Neuronal stem cell (in vitro differentiated cells): ENCODE measurements around the gene TNIK.

Experiments used
- DNase-seq: peaks from one replicate; pipeline ENCODE4 v3.0.0-alpha.2; 2013; ENCODE audit warnings: low spot score
- H2AFZ ChIP-seq: one replicate; pipeline ENCODE4 v1.6.1; 2013; ENCODE audit warnings: mild to moderate bottlenecking, low read length, inconsistent platforms
- H2AK5ac ChIP-seq: 2 replicates; pipeline ENCODE4 v1.6.1; 2013; ENCODE audit warnings: low read depth, mild to moderate bottlenecking, inconsistent platforms, low read length, moderate library complexity, mixed read lengths
- H2BK120ac ChIP-seq: 2 replicates; pipeline ENCODE4 v1.6.1; 2013; ENCODE audit warnings: low read depth, mild to moderate bottlenecking, inconsistent platforms, low read length, moderate library complexity, mixed read lengths
- H2BK12ac ChIP-seq: one replicate; pipeline ENCODE4 v1.6.1; 2013; ENCODE audit warnings: low read length, inconsistent platforms
- H2BK15ac ChIP-seq: 2 replicates; pipeline ENCODE4 v1.6.1; 2013; ENCODE audit warnings: mild to moderate bottlenecking, low read length, inconsistent platforms, mixed read lengths
- H2BK5ac ChIP-seq: one replicate; pipeline ENCODE4 v1.6.1; 2013; ENCODE audit warnings: inconsistent platforms, mild to moderate bottlenecking, low read length, moderate library complexity
- H3K14ac ChIP-seq: one replicate; pipeline ENCODE4 v1.6.1; 2013; ENCODE audit warnings: low read length, inconsistent platforms
- H3K18ac ChIP-seq: 2 replicates; pipeline ENCODE4 v1.6.1; 2013; ENCODE audit warnings: low read length, inconsistent platforms
- H3K23ac ChIP-seq: 2 replicates; pipeline ENCODE4 v1.6.1; 2013; ENCODE audit warnings: low read depth, mild to moderate bottlenecking, mixed read lengths, low read length, inconsistent platforms; ENCODE audit not compliant: poor library complexity
- H3K27ac ChIP-seq: replicated peaks from 3 replicates; pipeline ENCODE4 v1.5.1; 2013; ENCODE audit warnings: low read length, inconsistent platforms
- H3K27me3 ChIP-seq, 3 experiments: 2 replicates each; pipeline ENCODE4 v1.6.1; 2013; ENCODE audit warnings: low read length in 3 of 3, mild to moderate bottlenecking in 2 of 3, inconsistent platforms in 1 of 3, low read depth in 1 of 3, mixed read lengths in 1 of 3, moderate library complexity in 1 of 3; ENCODE audit not compliant: control insufficient read depth in 3 of 3, insufficient read depth in 3 of 3
- H3K36me3 ChIP-seq, 2 donors: replicated peaks in 1 of 2; 2 replicates each; pipeline ENCODE4 v1.6.1; 2013; ENCODE audit warnings: low read length in 2 of 2; ENCODE audit not compliant: control insufficient read depth in 2 of 2, insufficient read depth in 2 of 2
- H3K4ac ChIP-seq: 2 replicates; pipeline ENCODE4 v1.6.1; 2013; ENCODE audit warnings: inconsistent platforms, mild to moderate bottlenecking, low read length, moderate library complexity
- H3K4me1 ChIP-seq, 2 donors: 1 replicate in 1 of 2; 2 replicates in 1 of 2; pipeline ENCODE4 v1.6.1; 2013; ENCODE audit warnings: low read length in 2 of 2, low read depth in 1 of 2; ENCODE audit not compliant: control insufficient read depth in 2 of 2, insufficient read depth in 1 of 2
- H3K4me2 ChIP-seq: one replicate; pipeline ENCODE4 v1.6.1; 2013; ENCODE audit warnings: mild to moderate bottlenecking, low read length, inconsistent platforms; ENCODE audit not compliant: insufficient read depth, poor library complexity, severe bottlenecking
- H3K4me3 ChIP-seq, 2 donors: 2 replicates each; pipeline ENCODE4 v1.5.1; 2013; ENCODE audit warnings: low read length in 2 of 2, mild to moderate bottlenecking in 2 of 2, inconsistent platforms in 1 of 2, moderate library complexity in 1 of 2
- H3K79me1 ChIP-seq: one replicate; pipeline ENCODE4 v1.6.1; 2013; ENCODE audit warnings: low read depth, mild to moderate bottlenecking, inconsistent platforms, low read length, moderate library complexity
- H3K9ac ChIP-seq: one replicate; pipeline ENCODE4 v1.6.1; 2013; ENCODE audit warnings: mild to moderate bottlenecking, low read depth, low read length, inconsistent platforms; ENCODE audit not compliant: poor library complexity
- H3K9me3 ChIP-seq, 2 donors: replicated peaks in 1 of 2; 2 replicates each; pipeline versions ENCODE3 to v1.6.1; 2013; ENCODE audit warnings: low read length in 2 of 2, mild to moderate bottlenecking in 2 of 2, inconsistent platforms in 1 of 2, low read depth in 1 of 2, mixed read lengths in 1 of 2, moderate library complexity in 1 of 2; ENCODE audit not compliant: control insufficient read depth in 2 of 2, insufficient read depth in 1 of 2
- H4K8ac ChIP-seq: one replicate; pipeline ENCODE4 v1.6.1; 2013; ENCODE audit warnings: low read depth, mild to moderate bottlenecking, inconsistent platforms, low read length, moderate library complexity
- H4K91ac ChIP-seq: one replicate; pipeline ENCODE4 v1.6.1; 2013; ENCODE audit warnings: low read length, low read depth, mild to moderate bottlenecking, inconsistent platforms; ENCODE audit not compliant: poor library complexity
- WGBS, 2 donors: extraction: QIAGEN DNeasy Blood & Tissue Kit; methylation state at CpG; one replicate each; pipeline ENCODE4 v1.1.7; 2013; ENCODE audit warnings: missing lambda C conversion rate in 2 of 2, mixed read lengths in 1 of 2; ENCODE audit not compliant: insufficient read length in 2 of 2, insufficient replicate concordance in 1 of 2; ENCODE audit errors: extremely low coverage in 2 of 2; 5-methylcytosine and 5-hydroxymethylcytosine counted together

Gene TNIK

DNA sequence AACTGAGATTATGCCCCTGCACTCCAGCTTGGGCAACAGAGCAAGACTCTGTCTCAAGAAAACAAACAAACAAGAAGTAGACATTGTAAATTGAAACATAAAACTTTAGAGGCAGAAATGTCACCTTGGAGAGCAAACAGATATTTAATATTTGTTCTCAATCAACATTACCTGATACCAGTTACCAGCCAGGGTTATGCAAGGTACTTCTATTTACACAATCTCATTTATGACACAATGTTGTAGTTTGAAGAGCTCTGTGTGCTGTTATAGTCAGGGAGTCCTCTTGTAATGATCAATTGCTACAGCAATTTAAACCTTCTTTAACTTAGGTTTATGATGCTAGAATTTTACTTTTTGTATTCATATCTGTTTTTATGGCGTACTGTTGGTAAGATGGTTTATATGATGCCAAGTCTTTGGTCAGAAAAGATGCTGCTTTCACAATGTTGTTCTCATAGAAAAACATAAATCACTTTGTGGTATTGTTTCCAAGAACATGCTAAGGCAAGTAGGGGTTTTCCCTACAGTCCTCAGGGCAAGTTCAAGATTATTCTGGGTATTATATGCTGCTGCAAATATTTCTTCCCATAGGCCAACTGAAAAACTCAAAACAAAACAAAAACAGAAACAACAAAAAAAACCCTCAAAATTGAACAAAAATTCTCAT is 173.5 kb downstream of the TNIK start:
- H3K9ac ChIP-seq = no peak overlapping the region
- H3K27me3 ChIP-seq = no peaks in the 10 kb centered on the region
- H3K4me3 ChIP-seq = no peak overlapping the region
- H4K8ac ChIP-seq = no peak overlapping the region
- H3K4ac ChIP-seq = no peak overlapping the region
- no peak overlapping the region for H3K18ac ChIP-seq
- no peaks in the 10 kb centered on the region for H3K9me3 ChIP-seq
- H3K14ac ChIP-seq = no peak overlapping the region
- DNase-seq = no peak
- H2BK5ac ChIP-seq = no peak overlapping the region
- H3K4me1 ChIP-seq = peaks cover 0 to 3% of the 10 kb centered on the region in 2 donors
- no peak overlapping the region for H3K27ac ChIP-seq
- no peak overlapping the region for H3K4me2 ChIP-seq
- no peak overlapping the region for H2BK12ac ChIP-seq
- no peak overlapping the region for H2AK5ac ChIP-seq
- H3K23ac ChIP-seq = no peak overlapping the region
- H3K36me3 ChIP-seq = no peaks in the 10 kb centered on the region
- no peak overlapping the region for H4K91ac ChIP-seq
- no peak overlapping the region for H2BK120ac ChIP-seq
- no peak overlapping the region for H2AFZ ChIP-seq
- no CpG with 5 or more reads among the region's 1 CpG for WGBS, 2 donors
- no peaks in the 10 kb centered on the region for H3K79me1 ChIP-seq
- H2BK15ac ChIP-seq = no peak overlapping the region

DNA sequence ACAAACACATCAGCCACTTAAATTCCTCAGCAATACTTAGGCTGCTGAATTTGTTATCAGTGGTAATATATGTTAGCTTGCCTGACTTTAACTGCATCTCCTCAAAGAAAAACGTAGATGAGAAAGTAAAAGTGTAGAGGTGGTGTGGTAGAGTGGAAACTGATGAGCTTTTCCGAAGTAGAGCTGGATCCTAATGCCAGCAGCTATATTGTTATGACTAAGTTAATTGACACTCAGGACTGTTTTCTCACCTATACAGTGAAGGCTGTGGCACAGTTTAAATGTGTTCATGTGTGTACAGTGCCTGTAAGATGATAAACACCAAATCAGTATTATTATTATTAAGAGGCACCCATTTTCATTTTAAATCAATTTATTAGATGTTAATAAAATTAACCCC is 174.9 kb downstream of the TNIK start:
- no peak overlapping the region for H4K8ac ChIP-seq
- H2BK15ac ChIP-seq = no peak overlapping the region
- H3K4me3 ChIP-seq = no peak overlapping the region
- no peak overlapping the region for H4K91ac ChIP-seq
- no peak overlapping the region for H3K4me2 ChIP-seq
- no peak overlapping the region for H3K14ac ChIP-seq
- H3K4me1 ChIP-seq = peaks cover 0 to 3% of the 10 kb centered on the region in 2 donors
- H3K23ac ChIP-seq = no peak overlapping the region
- no peak overlapping the region for H2AK5ac ChIP-seq
- H2BK5ac ChIP-seq = no peak overlapping the region
- no peak overlapping the region for H3K9ac ChIP-seq
- no peak overlapping the region for H3K18ac ChIP-seq
- no CpG with 5 or more reads among the region's 2 CpGs for WGBS, 2 donors
- H2BK120ac ChIP-seq = no peak overlapping the region
- H2AFZ ChIP-seq = no peak overlapping the region
- no peaks in the 10 kb centered on the region for H3K9me3 ChIP-seq
- H3K79me1 ChIP-seq = no peaks in the 10 kb centered on the region
- no peak overlapping the region for H3K4ac ChIP-seq
- H3K36me3 ChIP-seq = no peaks in the 10 kb centered on the region
- no peaks in the 10 kb centered on the region for H3K27me3 ChIP-seq
- no peak overlapping the region for H3K27ac ChIP-seq
- DNase-seq = no peak
- H2BK12ac ChIP-seq = no peak overlapping the region

DNA sequence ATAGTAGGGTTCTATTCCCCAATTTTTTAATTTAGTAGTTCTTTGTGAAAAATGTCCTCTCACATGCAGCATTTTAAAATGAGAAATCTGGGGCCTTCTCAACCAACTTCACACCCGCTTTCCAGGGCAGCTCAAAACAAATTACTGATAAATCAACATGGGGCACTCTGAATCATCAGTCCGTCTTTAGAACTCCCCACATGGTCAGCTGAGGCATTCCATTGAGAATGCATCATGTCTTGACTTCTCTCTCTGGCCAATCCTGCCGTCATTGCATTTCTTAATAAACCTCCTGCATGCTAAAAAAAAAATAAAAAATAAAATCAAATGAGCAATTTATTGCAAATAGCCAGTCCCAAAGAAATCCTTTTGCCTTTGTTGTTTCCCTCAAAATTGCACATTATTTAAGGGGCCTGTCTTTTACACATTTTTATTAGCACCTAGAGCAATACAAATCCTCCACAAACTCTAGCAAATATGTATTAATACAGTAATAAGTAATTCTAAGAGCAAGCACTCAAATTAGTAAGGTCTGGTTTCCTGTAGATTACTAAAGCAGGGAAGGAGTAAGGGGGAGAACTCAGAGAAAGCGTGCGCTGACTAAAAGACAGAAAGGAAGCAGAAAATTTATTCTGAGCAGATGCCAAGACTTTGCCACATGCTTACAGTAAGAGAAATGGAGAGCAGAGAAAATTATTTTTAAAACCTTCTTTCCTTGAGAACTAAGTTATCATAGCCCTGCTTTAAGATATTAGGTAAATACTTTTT is 175.7 kb downstream of the TNIK start:
- H3K27me3 ChIP-seq = no peaks in the 10 kb centered on the region
- no peak overlapping the region for H2AK5ac ChIP-seq
- H3K9me3 ChIP-seq = no peaks in the 10 kb centered on the region
- H2BK12ac ChIP-seq = no peak overlapping the region
- no peaks in the 10 kb centered on the region for H3K36me3 ChIP-seq
- no peak overlapping the region for H2BK15ac ChIP-seq
- no peak overlapping the region for H3K9ac ChIP-seq
- H3K4me2 ChIP-seq = no peak overlapping the region
- no CpG with 5 or more reads among the region's 5 CpGs for WGBS, 2 donors
- H3K4ac ChIP-seq = no peak overlapping the region
- no peak overlapping the region for H2BK5ac ChIP-seq
- H3K27ac ChIP-seq = no peak overlapping the region
- peaks cover 0 to 3% of the 10 kb centered on the region in 2 donors for H3K4me1 ChIP-seq
- no peak overlapping the region for H3K4me3 ChIP-seq
- no peak overlapping the region for H4K8ac ChIP-seq
- H3K23ac ChIP-seq = no peak overlapping the region
- no peak overlapping the region for H2AFZ ChIP-seq
- no peaks in the 10 kb centered on the region for H3K79me1 ChIP-seq
- H2BK120ac ChIP-seq = no peak overlapping the region
- no peak overlapping the region for H3K14ac ChIP-seq
- DNase-seq = no peak
- H4K91ac ChIP-seq = no peak overlapping the region
- H3K18ac ChIP-seq = no peak overlapping the region

DNA sequence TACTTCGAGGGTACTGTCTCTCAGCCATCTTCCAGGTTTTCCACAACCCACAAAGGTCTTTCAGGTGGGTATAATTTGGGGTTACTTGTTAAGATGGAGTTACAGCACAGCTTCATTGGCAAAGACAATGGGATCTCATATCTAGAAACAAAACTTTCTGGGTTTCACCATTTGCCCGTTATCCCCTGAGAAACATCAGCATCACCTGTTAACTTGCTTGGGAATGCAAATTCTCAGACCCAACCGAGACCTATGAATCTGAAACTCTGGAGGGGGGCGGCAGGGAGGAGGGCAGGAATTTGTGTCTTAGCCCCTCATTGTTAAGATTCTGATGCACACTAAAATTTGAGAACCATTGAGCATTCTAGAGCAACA is 176.4 kb downstream of the TNIK start:
- Histone ChIP-seq H3K27me3 (no peaks in the 10 kb centered on the region), H3K4me2 (no peak overlapping the region), H3K14ac (no peak overlapping the region), H3K4ac (no peak overlapping the region), H3K9ac (no peak overlapping the region), H4K91ac (no peak overlapping the region), H2BK12ac (no peak overlapping the region), H3K18ac (no peak overlapping the region), H2BK5ac (no peak overlapping the region), H2BK15ac (no peak overlapping the region), H3K9me3 (no peaks in the 10 kb centered on the region), H3K4me3 (no peak overlapping the region), H4K8ac (no peak overlapping the region), H3K79me1 (no peaks in the 10 kb centered on the region), H3K27ac (no peak overlapping the region), H2BK120ac (no peak overlapping the region), H3K36me3 (no peaks in the 10 kb centered on the region), H3K23ac (no peak overlapping the region), H2AK5ac (no peak overlapping the region), H3K4me1 (peaks cover 0 to 3% of the 10 kb centered on the region in 2 donors), H2AFZ (no peak overlapping the region)
- WGBS, 2 donors = no CpG with 5 or more reads among the region's 4 CpGs
- DNase-seq = no peak
